Thyroid gland (tissue), 4 donors: ENCODE measurements around the gene FRMD8. TPM values are rescaled to one million over a fixed set of nuclear protein-coding genes. Genes with fewer than 3 reads are reported as not detected.

ENCODE experiments used
- DNase-seq, 2 donors: peaks; one replicate each; pipeline ENCODE4 v3.0.0-alpha.2; 2019
- H3K27ac ChIP-seq, 3 donors: fragments of 200-600 bp; sonication (generic); 1 replicate in 2 of 3; 2 replicates in 1 of 3; pipeline ENCODE4 v1.5.1; 2016 to 2019; ENCODE audit warnings: mild to moderate bottlenecking in 1 of 3, moderate library complexity in 1 of 3
- H3K27me3 ChIP-seq: fragments of 200-600 bp; sonication (generic); one replicate; pipeline ENCODE4 v1.5.1; 2019
- H3K36me3 ChIP-seq, 2 donors: fragments of 200-600 bp; sonication (generic); one replicate each; pipeline ENCODE4 v1.5.1; 2016 to 2019
- H3K4me1 ChIP-seq, 2 donors: fragments of 200-600 bp; sonication (generic); one replicate each; pipeline ENCODE4 v1.5.1; 2017 to 2019
- H3K4me3 ChIP-seq, 3 donors: fragments of 200-600 bp; sonication (generic); replicated peaks in 1 of 3; 1 replicate in 2 of 3; 2 replicates in 1 of 3; pipeline ENCODE4 v1.5.1; 2016; ENCODE audit warnings: mild to moderate bottlenecking in 1 of 3
- H3K9me3 ChIP-seq: fragments of 200-600 bp; sonication (generic); one replicate; pipeline ENCODE4 v1.5.1; 2017
- POLR2A ChIP-seq, 2 donors: fragments of 450-650 bp; IDR thresholded peaks; one replicate each; pipeline ENCODE4 v1.6.1; 2017; ENCODE audit warnings: antibody characterized with exemption in 2 of 2, mild to moderate bottlenecking in 2 of 2, moderate library complexity in 1 of 2
- WGBS, 2 donors: methylation state at CpG; one replicate each; pipeline ENCODE4 v1.1.5; 2017; 5-methylcytosine and 5-hydroxymethylcytosine counted together
- intact Hi-C: fragments of 100-400 bp; cut with DNase I; formaldehyde crosslinking; loops from one replicate; pipeline ENCODE4 v1.15.1; 2023
- total RNA-seq, 4 donors: library from RNA; depleted of rRNA; stranded (reverse); fragments of >200 nt; gene quantifications; one replicate each; pipeline ENCODE4 v1.2.3, GENCODE V29; 2016
- TF ChIP-seq, protein P1 (sequence below), 6 experiments: fragments of 200-600 bp in 3 of 6; fragments of 450-650 bp in 3 of 6; sonication (generic) in 3 of 6; IDR thresholded peaks; one replicate each; pipeline ENCODE4 v1.5.1; 2016 to 2019; ENCODE audit warnings: antibody characterized with exemption in 6 of 6, mild to moderate bottlenecking in 2 of 6, inconsistent platforms in 1 of 6, moderate library complexity in 1 of 6

FRMD8 gene
- total RNA-seq, 4 donors from 2014 or later, result 22.5 to 44.9 (median 31.0) TPM

DNA sequence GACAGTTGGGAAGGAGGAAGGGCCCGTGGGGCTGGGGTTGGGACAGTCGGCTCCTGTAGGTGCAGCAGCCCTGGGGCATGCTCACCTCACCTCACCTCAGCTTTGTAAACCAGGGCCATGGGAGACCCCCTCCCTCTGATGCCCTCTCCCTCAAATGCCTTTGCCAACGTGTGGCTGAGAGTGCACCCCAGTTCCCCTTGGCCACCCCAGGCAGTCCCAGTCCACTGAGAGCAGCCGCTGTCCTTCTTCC is 31.9 kb downstream of the FRMD8 start:
- intact Hi-C loops, result loop anchor here (5.0 kb wide), 2 partner anchors 36 to 94 kb away; partner anchors contain the start of gene SLC25A45
- Histone ChIP-seq H3K4me1 (peaks cover 53 to 56% of the 10 kb centered on the region in 2 donors), H3K27ac (peak overlapping the region; percentile 98 to 100 (median 100)), H3K27me3 (no peaks in the 10 kb centered on the region), H3K36me3 (peaks cover 0 to 6% of the 10 kb centered on the region in 2 donors), H3K9me3 (no peaks in the 10 kb centered on the region), H3K4me3 (peak overlapping the region in 1 of 3 donors; percentile 38)
- no peak for TF ChIP-seq POLR2A (IDR thresholded peaks at IDR 0.05)
- TF ChIP-seq, protein P1, sequence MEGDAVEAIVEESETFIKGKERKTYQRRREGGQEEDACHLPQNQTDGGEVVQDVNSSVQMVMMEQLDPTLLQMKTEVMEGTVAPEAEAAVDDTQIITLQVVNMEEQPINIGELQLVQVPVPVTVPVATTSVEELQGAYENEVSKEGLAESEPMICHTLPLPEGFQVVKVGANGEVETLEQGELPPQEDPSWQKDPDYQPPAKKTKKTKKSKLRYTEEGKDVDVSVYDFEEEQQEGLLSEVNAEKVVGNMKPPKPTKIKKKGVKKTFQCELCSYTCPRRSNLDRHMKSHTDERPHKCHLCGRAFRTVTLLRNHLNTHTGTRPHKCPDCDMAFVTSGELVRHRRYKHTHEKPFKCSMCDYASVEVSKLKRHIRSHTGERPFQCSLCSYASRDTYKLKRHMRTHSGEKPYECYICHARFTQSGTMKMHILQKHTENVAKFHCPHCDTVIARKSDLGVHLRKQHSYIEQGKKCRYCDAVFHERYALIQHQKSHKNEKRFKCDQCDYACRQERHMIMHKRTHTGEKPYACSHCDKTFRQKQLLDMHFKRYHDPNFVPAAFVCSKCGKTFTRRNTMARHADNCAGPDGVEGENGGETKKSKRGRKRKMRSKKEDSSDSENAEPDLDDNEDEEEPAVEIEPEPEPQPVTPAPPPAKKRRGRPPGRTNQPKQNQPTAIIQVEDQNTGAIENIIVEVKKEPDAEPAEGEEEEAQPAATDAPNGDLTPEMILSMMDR (IDR thresholded peaks at IDR 0.05), result no peak
- 0 to 4% methylated on average over 1 to 4 of the region's 4 CpGs for WGBS, 2 donors
- no peak for DNase-seq

DNA sequence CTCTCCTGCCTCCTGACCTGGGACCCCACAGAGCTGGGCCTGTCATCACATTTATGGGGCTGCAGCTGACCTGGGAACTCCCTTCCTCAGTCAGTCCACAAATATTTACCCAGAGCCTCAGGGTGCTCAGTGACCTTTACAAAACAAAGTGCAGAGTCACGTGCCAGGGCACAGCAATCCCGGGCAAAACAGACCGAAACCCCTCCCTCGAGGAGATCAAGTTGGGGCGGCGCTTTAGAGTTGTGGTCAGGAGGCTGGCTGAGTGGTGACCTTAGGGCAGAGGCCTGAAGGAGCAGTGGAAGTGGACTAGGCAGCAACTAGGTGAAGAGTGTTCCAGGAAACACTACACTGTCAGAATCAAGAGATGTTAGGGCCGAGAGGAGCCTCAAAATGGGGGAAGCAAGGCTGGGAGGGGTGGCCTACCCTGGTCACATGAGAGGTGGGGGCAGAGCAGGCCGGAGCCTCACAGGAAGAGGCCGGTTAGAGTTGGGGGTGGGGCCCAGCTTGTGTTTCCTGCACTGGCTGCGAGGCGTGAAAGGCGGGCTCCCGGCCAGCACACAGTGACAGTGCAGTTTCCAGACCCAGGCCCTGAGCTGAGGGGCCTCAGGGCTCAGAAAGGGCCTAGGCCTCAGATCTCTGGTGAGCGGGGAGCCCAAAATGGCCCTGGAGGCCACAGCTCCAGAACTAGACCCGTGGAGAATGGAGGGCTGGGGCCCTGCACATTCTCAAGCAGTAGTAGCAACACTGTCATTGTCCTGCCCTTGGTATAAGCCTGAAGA is 32.4 kb downstream of the FRMD8 start:
- intact Hi-C loops, result loop anchor here (5.0 kb wide), 2 partner anchors 37 to 93 kb away; partner anchors contain the start of gene SLC25A45
- peak overlapping the region in 1 of 3 donors; percentile 38 for H3K4me3 ChIP-seq
- peak; percentile 46 to 75 for TF ChIP-seq POLR2A (IDR thresholded peaks at IDR 0.05)
- TF ChIP-seq, protein P1 (IDR thresholded peaks at IDR 0.05), result no peak
- H3K4me1 ChIP-seq, result peaks cover 53 to 56% of the 10 kb centered on the region in 2 donors
- 0 to 5% methylated on average over 15 of the region's 15 CpGs for WGBS, 2 donors
- peaks cover 0 to 11% of the 10 kb centered on the region in 2 donors for H3K36me3 ChIP-seq
- peak overlapping the region; percentile 98 to 100 (median 100) for H3K27ac ChIP-seq
- H3K27me3 ChIP-seq, result no peaks in the 10 kb centered on the region
- H3K9me3 ChIP-seq, result no peaks in the 10 kb centered on the region
- DNase-seq, result peak; percentile 99 to 100

DNA sequence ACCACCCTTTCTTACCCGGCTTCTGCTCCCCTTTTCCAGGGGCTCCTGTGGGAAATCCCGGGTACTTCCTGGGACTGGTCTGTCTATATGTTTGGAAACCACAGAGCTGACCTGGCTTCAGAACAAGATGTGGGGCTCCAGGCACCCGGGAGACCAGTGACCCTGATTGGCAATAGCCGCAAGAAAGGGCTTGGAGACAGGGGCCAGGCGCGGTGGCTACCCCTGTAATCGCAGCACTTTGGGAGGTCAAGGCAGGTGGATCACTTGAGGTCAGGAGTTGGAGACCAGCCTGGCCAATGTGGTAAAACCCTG is 33.0 kb downstream of the FRMD8 start:
- Histone ChIP-seq H3K4me1 (peaks cover 53 to 56% of the 10 kb centered on the region in 2 donors), H3K36me3 (peaks cover 5 to 17% of the 10 kb centered on the region in 2 donors), H3K27ac (peak overlapping the region; percentile 98 to 100 (median 100)), H3K9me3 (no peaks in the 10 kb centered on the region), H3K4me3 (peak overlapping the region in 1 of 3 donors; percentile 38), H3K27me3 (no peaks in the 10 kb centered on the region)
- no peak for DNase-seq
- intact Hi-C loops, result loop anchor here (5.0 kb wide), 2 partner anchors 37 to 93 kb away; partner anchors contain the start of gene SLC25A45
- WGBS, 2 donors, result 33 to 35% methylated on average over 7 of the region's 7 CpGs
- TF ChIP-seq, protein P1 (IDR thresholded peaks at IDR 0.05), result no peak
- TF ChIP-seq POLR2A (IDR thresholded peaks at IDR 0.05), result no peak

DNA sequence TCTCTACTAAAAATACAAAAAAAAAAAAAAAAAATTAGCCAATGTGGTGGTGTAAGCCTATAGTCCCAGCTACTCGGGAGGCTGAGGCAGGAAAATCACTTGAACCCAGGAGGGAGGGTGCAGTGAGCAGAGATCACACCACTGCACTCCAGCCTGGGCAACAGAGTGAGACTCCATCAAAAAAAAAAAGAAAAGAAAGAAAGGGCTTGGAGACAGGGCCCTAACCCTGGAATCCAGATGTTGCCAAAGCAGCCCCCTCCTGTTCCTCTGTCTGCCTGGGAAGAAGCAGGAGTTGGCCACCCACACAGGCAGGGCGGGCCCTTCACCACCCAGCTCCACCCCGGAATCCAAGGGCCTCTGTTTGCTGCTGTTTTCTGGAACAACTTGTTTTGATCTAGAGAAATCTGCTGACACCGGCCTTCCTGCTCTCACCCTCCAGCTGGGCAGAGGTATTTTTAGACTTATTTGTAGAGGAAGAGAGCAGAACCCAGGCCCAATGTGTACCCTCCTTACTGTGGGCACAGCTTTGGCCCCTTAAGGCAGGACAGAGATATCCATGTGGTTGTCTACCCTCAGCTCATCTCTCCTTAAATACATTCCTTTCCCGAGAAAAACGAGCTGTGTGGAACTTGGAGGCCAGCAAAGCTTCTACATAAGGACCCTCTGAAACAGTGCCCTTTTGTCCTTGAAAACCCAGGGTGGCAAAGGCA is 33.5 kb downstream of the FRMD8 start:
- peak overlapping the region in 1 of 3 donors; percentile 38 for H3K4me3 ChIP-seq
- peak overlapping the region; percentile 98 to 100 (median 100) for H3K27ac ChIP-seq
- peak; percentile 97 to 98 for DNase-seq
- H3K4me1 ChIP-seq, result peaks cover 53 to 56% of the 10 kb centered on the region in 2 donors
- TF ChIP-seq, protein P1 (IDR thresholded peaks at IDR 0.05), result no peak
- TF ChIP-seq POLR2A (IDR thresholded peaks at IDR 0.05), result peak in 1 of 2 donors; percentile 89
- no peaks in the 10 kb centered on the region for H3K9me3 ChIP-seq
- H3K27me3 ChIP-seq, result no peaks in the 10 kb centered on the region
- intact Hi-C loops, result loop anchor here (5.0 kb wide), 2 partner anchors 38 to 92 kb away; partner anchors contain the start of gene SLC25A45
- 0 to 1% methylated on average over 6 of the region's 6 CpGs for WGBS, 2 donors
- peaks cover 10 to 22% of the 10 kb centered on the region in 2 donors for H3K36me3 ChIP-seq
